Muscle layer of duodenum (tissue), 2 donors: ENCODE data around the gene AUH.
"Not testable (repeated sequence)": the region's sequence is repeated elsewhere in the genome, so short reads cannot be mapped to it uniquely, and the experiment has no call there.

Experiments
- H3K27ac ChIP-seq: one replicate; pipeline ENCODE4 v1.7.0; 2013; ENCODE audit warnings: mild to moderate bottlenecking, low read length
- H3K27me3 ChIP-seq: one replicate; pipeline ENCODE4 v1.7.0; 2013; ENCODE audit warnings: low read depth, mild to moderate bottlenecking, control low read depth, low read length
- H3K36me3 ChIP-seq, 2 donors: one replicate each; pipeline ENCODE4 v1.7.0; 2013; ENCODE audit warnings: low read length in 2 of 2, control low read depth in 1 of 2, mild to moderate bottlenecking in 1 of 2; ENCODE audit not compliant: insufficient read depth in 2 of 2, control insufficient read depth in 1 of 2
- H3K4me1 ChIP-seq, 2 donors: one replicate each; pipeline ENCODE4 v1.7.0; 2013; ENCODE audit warnings: low read length in 2 of 2, mild to moderate bottlenecking in 2 of 2, control low read depth in 1 of 2, moderate library complexity in 1 of 2; ENCODE audit not compliant: insufficient read depth in 2 of 2, control insufficient read depth in 1 of 2
- H3K4me3 ChIP-seq, 2 donors: one replicate each; pipeline ENCODE4 v1.7.0; 2013; ENCODE audit warnings: low read length in 2 of 2, low read depth in 1 of 2, mild to moderate bottlenecking in 1 of 2
- H3K9me3 ChIP-seq, 2 donors: one replicate each; pipeline ENCODE4 v1.7.0; 2013; ENCODE audit warnings: low read length in 2 of 2, control low read depth in 1 of 2, mild to moderate bottlenecking in 1 of 2; ENCODE audit not compliant: control insufficient read depth in 1 of 2
- donor health status: healthy.

AUH gene

DNA sequence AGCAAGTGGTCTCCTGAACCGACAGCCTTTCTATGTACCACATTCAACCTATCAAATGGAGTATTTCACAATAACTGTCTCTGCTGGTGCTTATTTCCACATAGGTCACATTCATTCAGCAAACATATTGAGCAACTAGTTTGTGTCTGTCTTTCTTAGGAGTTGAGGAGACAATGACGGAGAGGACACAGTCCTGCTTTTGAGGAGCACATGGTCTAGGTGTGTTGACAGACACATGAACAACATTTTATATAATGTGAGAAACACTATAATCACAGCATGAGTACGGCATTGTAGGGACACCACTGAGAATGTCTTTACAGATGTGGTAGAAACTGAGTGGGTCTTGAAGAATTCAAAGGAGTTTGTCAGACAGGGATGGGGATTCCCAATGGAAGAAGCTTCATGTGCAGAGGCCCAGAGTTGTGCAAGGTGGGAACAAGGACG, 33.4 kb upstream of the AUH start:
- no peaks in the 10 kb centered on the region for H3K27me3 ChIP-seq
- no peak overlapping the region for H3K27ac ChIP-seq

GRCh38 chr9:91393826-91394225, 32.1 kb upstream of the AUH start:
- Histone ChIP-seq H3K27me3 (no peaks in the 10 kb centered on the region), H3K27ac (no peak overlapping the region), H3K4me3 (no peak overlapping the region), H3K36me3 (no peaks in the 10 kb centered on the region), H3K9me3 (no peaks in the 10 kb centered on the region), H3K4me1 (no peaks in the 10 kb centered on the region)

More for the DNA sequence above, 33.4 kb upstream of the AUH start:
- Histone ChIP-seq H3K4me1 (no peaks in the 10 kb centered on the region), H3K36me3 (no peaks in the 10 kb centered on the region), H3K9me3 (no peaks in the 10 kb centered on the region), H3K4me3 (no peak overlapping the region)

DNA sequence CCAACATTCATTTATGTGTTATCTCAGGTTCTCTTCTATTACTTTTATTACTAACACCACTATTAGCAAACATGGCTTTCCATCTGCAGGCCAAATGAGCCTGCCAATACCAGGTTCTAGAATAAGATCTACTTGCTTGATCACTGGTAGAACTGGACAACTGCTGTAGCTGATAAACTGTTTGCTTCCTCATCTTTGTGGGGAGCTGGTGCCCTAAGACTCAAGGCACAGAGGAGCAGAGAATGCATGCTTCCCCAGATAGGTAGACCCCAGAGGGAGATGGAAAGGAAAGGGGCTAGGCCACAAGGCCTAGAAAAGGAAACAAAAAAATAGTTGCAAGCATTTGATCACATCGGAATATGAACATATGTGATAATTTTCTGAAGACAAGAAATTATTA, 30.7 kb upstream of the AUH start:
- Histone ChIP-seq H3K4me1 (no peaks in the 10 kb centered on the region), H3K9me3 (no peaks in the 10 kb centered on the region), H3K4me3 (no peak overlapping the region), H3K36me3 (no peaks in the 10 kb centered on the region), H3K27ac (no peak overlapping the region), H3K27me3 (no peaks in the 10 kb centered on the region)

GRCh38 chr9:91391818-91392217, 30.1 kb upstream of the AUH start:
- H3K36me3 ChIP-seq, result no peaks in the 10 kb centered on the region
- no peak overlapping the region for H3K4me3 ChIP-seq
- H3K27ac ChIP-seq, result no peak overlapping the region
- H3K9me3 ChIP-seq, result no peaks in the 10 kb centered on the region
- no peaks in the 10 kb centered on the region for H3K4me1 ChIP-seq
- no peaks in the 10 kb centered on the region for H3K27me3 ChIP-seq

DNA sequence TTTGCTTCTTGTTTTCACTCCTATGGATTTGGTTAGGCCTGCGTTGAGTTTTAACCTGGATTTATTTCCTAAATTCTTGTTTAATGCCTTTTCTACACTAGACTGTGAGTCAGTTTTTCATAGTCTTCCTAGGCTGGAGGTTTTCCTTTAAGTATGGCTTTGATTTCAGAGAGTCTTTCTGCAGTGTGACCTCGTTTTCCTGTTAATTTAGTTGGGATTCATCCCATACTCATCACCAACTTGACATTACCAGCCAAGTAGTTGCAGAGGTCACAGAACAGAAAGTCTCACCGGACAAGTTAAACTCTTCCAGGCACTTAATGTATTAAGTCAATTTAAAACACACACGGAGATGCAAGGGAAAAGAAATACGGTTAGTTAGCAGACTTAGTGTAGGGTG, 29.7 kb upstream of the AUH start:
- H3K36me3 ChIP-seq, result no peaks in the 10 kb centered on the region
- H3K27me3 ChIP-seq, result no peaks in the 10 kb centered on the region
- H3K4me3 ChIP-seq, result no peak overlapping the region
- H3K9me3 ChIP-seq, result no peaks in the 10 kb centered on the region
- no peak overlapping the region for H3K27ac ChIP-seq
- no peaks in the 10 kb centered on the region for H3K4me1 ChIP-seq

GRCh38 chr9:91389686-91390085, 28.0 kb upstream of the AUH start:
- H3K36me3 ChIP-seq, H3K27ac ChIP-seq, H3K4me3 ChIP-seq, H3K27me3 ChIP-seq, H3K4me1 ChIP-seq, H3K9me3 ChIP-seq: not testable (repeated sequence)

GRCh38 chr9:91386765-91387164, 25.0 kb upstream of the AUH start:
- Histone ChIP-seq H3K36me3 (no peaks in the 10 kb centered on the region), H3K4me1 (no peaks in the 10 kb centered on the region), H3K4me3 (no peak overlapping the region), H3K27ac (no peak overlapping the region), H3K9me3 (no peaks in the 10 kb centered on the region), H3K27me3 (no peaks in the 10 kb centered on the region)

- Histone ChIP-seq H3K9me3 (no peaks in the 10 kb centered on the region), H3K4me3 (no peak overlapping the region), H3K27me3 (no peaks in the 10 kb centered on the region), H3K27ac (no peak overlapping the region), H3K4me1 (no peaks in the 10 kb centered on the region), H3K36me3 (no peaks in the 10 kb centered on the region)
These were observed 23.2 kb upstream of the AUH start for GRCh38 chr9:91384954-91385353.

- H3K27ac ChIP-seq, result no peak overlapping the region
- no peaks in the 10 kb centered on the region for H3K27me3 ChIP-seq
- no peaks in the 10 kb centered on the region for H3K4me1 ChIP-seq
- no peak overlapping the region for H3K4me3 ChIP-seq
- H3K36me3 ChIP-seq, result no peaks in the 10 kb centered on the region
- H3K9me3 ChIP-seq, result no peaks in the 10 kb centered on the region
These were observed 21.9 kb upstream of the AUH start for GRCh38 chr9:91383577-91383976.

DNA sequence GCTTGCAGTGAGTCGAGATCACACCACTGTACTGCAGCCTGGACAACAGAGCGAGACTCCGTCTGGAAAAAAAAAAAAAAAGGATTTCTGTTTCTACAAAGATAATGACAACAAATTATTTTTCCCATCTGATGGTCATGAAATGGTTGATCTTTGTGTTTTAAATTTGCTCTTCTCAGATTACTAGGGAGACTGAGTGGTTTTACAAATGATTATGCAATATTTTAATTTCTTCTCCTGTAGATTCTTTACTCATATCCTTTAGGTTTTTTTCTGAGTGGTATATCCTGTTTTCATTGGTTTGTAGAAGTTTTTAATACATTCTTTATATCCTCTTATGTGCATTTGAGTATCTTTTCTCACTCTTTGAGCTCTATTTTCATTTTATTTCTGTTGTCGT, 20.6 kb upstream of the AUH start:
- Histone ChIP-seq H3K4me1 (no peaks in the 10 kb centered on the region), H3K4me3 (no peak overlapping the region), H3K36me3 (no peaks in the 10 kb centered on the region), H3K27ac (no peak overlapping the region), H3K9me3 (no peaks in the 10 kb centered on the region), H3K27me3 (no peaks in the 10 kb centered on the region)

- no peaks in the 10 kb centered on the region for H3K9me3 ChIP-seq
- H3K27me3 ChIP-seq, result no peaks in the 10 kb centered on the region
- H3K4me3 ChIP-seq, result no peak overlapping the region
- no peaks in the 10 kb centered on the region for H3K36me3 ChIP-seq
- H3K4me1 ChIP-seq, result no peaks in the 10 kb centered on the region
- H3K27ac ChIP-seq, result no peak overlapping the region
These were observed 17.7 kb upstream of the AUH start for GRCh38 chr9:91379426-91379825.

GRCh38 chr9:91378695-91379127, 17.0 kb upstream of the AUH start:
- Histone ChIP-seq H3K27ac (no peak overlapping the region), H3K36me3 (no peaks in the 10 kb centered on the region), H3K4me3 (no peak overlapping the region), H3K4me1 (no peaks in the 10 kb centered on the region), H3K9me3 (no peaks in the 10 kb centered on the region), H3K27me3 (no peaks in the 10 kb centered on the region)
